CD4-positive, alpha-beta T cell (primary cell): ENCODE results near the gene PLEKHH2. TPM values are rescaled to one million over a fixed set of nuclear protein-coding genes. Genes with fewer than 3 reads are reported as not detected.
A peak's percentile ranks its signal among the peaks of the same experiment; 100 is the strongest.
"Not testable (repeated sequence)": the region's sequence is repeated elsewhere in the genome, so short reads cannot be mapped to it uniquely, and the experiment has no call there.

Experiments used
- ATAC-seq: fragments of 200-7000 bp; cut with Tn5 transposase; one replicate; pipeline ENCODE4 v1.10.0; 2022; ENCODE audit warnings: mild to moderate bottlenecking; ENCODE audit not compliant: poor library complexity
- CTCF ChIA-PET: fragments of 350-600 bp; sonication (Branson Sonifier 250); formaldehyde crosslinking; loops from one replicate; lab custom pipeline; 2021; ENCODE audit warnings: antibody characterized with exemption, inconsistent platforms; lab: Charles Lee
- POLR2A ChIA-PET: fragments of 350-600 bp; sonication (Branson Sonifier 250); formaldehyde crosslinking; loops from one replicate; lab custom pipeline; 2021; ENCODE audit warnings: antibody characterized with exemption, inconsistent platforms; lab: Charles Lee
- DNase-seq, 14 experiments: peaks; one replicate each; pipeline ENCODE4 v3.0.0-alpha.2; 2013 to 2020; ENCODE audit warnings: mixed read lengths in 2 of 14
- H3K27ac ChIP-seq, 2 donors: one replicate each; pipeline versions ENCODE4 v1.5.1 to v1.7.0; 2013; ENCODE audit warnings: low read length in 2 of 2, low read depth in 1 of 2, mild to moderate bottlenecking in 1 of 2
- H3K27me3 ChIP-seq, 2 experiments: 1 replicate in 1 of 2; 2 replicates in 1 of 2; pipeline versions ENCODE4 v1.6.1 to v1.7.0; 2013; ENCODE audit warnings: low read length in 2 of 2, control low read depth in 1 of 2, mild to moderate bottlenecking in 1 of 2, moderate library complexity in 1 of 2; ENCODE audit not compliant: insufficient read depth in 2 of 2, control insufficient read depth in 1 of 2
- H3K36me3 ChIP-seq: one replicate; pipeline ENCODE4 v1.6.1; 2013; ENCODE audit warnings: low read length, control low read depth; ENCODE audit not compliant: insufficient read depth
- H3K4me1 ChIP-seq: one replicate; pipeline ENCODE4 v1.6.1; 2013; ENCODE audit warnings: low read length, control low read depth; ENCODE audit not compliant: insufficient read depth
- H3K4me3 ChIP-seq: one replicate; pipeline ENCODE4 v1.5.1; 2013; ENCODE audit warnings: mild to moderate bottlenecking, low read length, moderate library complexity
- H3K9me3 ChIP-seq, 2 experiments: 1 replicate in 1 of 2; 2 replicates in 1 of 2; pipeline versions ENCODE4 v1.6.1 to v1.7.0; 2013; ENCODE audit warnings: low read length in 2 of 2, mild to moderate bottlenecking in 2 of 2, control low read depth in 1 of 2, moderate library complexity in 1 of 2; ENCODE audit not compliant: control insufficient read depth in 1 of 2, insufficient read depth in 1 of 2
- H3K27ac Mint-ChIP-seq: one replicate; pipeline ENCODE4 v1.8.0; 2020; ENCODE audit warnings: mixed read lengths
- H3K27me3 Mint-ChIP-seq: one replicate; pipeline ENCODE4 v1.8.0; 2021; ENCODE audit warnings: mixed read lengths
- H3K36me3 Mint-ChIP-seq: one replicate; pipeline ENCODE4 v1.8.0; 2021; ENCODE audit warnings: low read depth, mixed read lengths
- H3K4me1 Mint-ChIP-seq: one replicate; pipeline ENCODE4 v1.8.0; 2021; ENCODE audit warnings: low read depth, mixed read lengths
- H3K4me3 Mint-ChIP-seq: one replicate; pipeline ENCODE4 v1.8.0; 2020; ENCODE audit warnings: mild to moderate bottlenecking, mixed read lengths
- H3K9me3 Mint-ChIP-seq: one replicate; pipeline ENCODE4 v1.8.0; 2020; ENCODE audit warnings: mixed read lengths
- CTCF ChIP-seq: fragments of 200-600 bp; IDR thresholded peaks from one replicate; pipeline ENCODE4 v1.8.0; 2022; ENCODE audit warnings: antibody characterized with exemption, mild to moderate bottlenecking
- intact Hi-C, 2 experiments: fragments of 100-400 bp; cut with DNase I in 1 of 2; cut with micrococcal nuclease in 1 of 2; formaldehyde crosslinking; loops; one replicate each; pipeline versions ENCODE4 v1.15.1 to v1.9.0; 2023 to 2025; cut with DNase I, micrococcal nuclease
- total RNA-seq, 174 experiments: library from RNA in 2 of 174; stranded (reverse) in 2 of 174; gene quantifications; one replicate each; pipeline ENCODE4 v1.2.3 and lab custom pipeline; 2021 to 2026

PLEKHH2 gene
- total RNA-seq, 2 experiments from 2014 or later, result 1.6 to 2.7 TPM

- no peak overlapping the region for H3K27ac Mint-ChIP-seq
These were observed 38.7 kb downstream of the PLEKHH2 start for GRCh38 chr2:43675646-43676321.

GRCh38 chr2:43676322-43677050 lies 39.4 kb downstream of the PLEKHH2 start, which contains the start of gene C1GALT1C1L:
Gene C1GALT1C1L, minus strand, starts transcription at chr2:43676429. Its CDS starts 107 bp downstream, at chr2:43676322.
- ChIA-PET CTCF (no interaction called here), POLR2A (no interaction called here)

More at GRCh38 chr2:43675646-43676321, 38.7 kb downstream of the PLEKHH2 start:
- intact Hi-C loops, result no loop called here
- Mint-ChIP-seq H3K9me3 (peaks cover 6% of the 10 kb centered on the region), H3K4me1 (no peaks in the 10 kb centered on the region), H3K27me3 (peaks cover 49% of the 10 kb centered on the region), H3K4me3 (no peak overlapping the region), H3K36me3 (no peaks in the 10 kb centered on the region)
- DNase-seq (no peak), ATAC-seq (no peak)
- no peak overlapping the region for H3K27ac ChIP-seq
- POLR2A ChIA-PET, result no interaction called here
- peaks cover 5% of the 10 kb centered on the region for H3K4me1 ChIP-seq
- peaks cover 0 to 8% of the 10 kb centered on the region in 2 experiments for H3K9me3 ChIP-seq
- CTCF ChIA-PET, result no interaction called here
- H3K36me3 ChIP-seq, result no peaks in the 10 kb centered on the region
- H3K4me3 ChIP-seq, result peak overlapping the region; percentile 31
- no peak for TF ChIP-seq CTCF
- peaks cover 5 to 13% of the 10 kb centered on the region in 2 experiments for H3K27me3 ChIP-seq

GRCh38 chr2:43677783-43678182 lies 40.7 kb downstream of the PLEKHH2 start:
- intact Hi-C loops, CTCF ChIA-PET, H3K4me3 ChIP-seq: not testable (repeated sequence)

More at GRCh38 chr2:43676322-43677050, 39.4 kb downstream of the PLEKHH2 start, which contains the start of gene C1GALT1C1L:
- H3K9me3 ChIP-seq, result peaks cover 0 to 8% of the 10 kb centered on the region in 2 experiments
- TF ChIP-seq CTCF, result no peak
- Mint-ChIP-seq H3K4me3 (peak within 1 kb of the TSS; percentile 43), H3K27ac (no peak within 1 kb of the TSS), H3K9me3 (peaks cover 6% of the 10 kb centered on the region), H3K36me3 (no peaks in the 10 kb centered on the region), H3K27me3 (peaks cover 47% of the 10 kb centered on the region), H3K4me1 (no peaks in the 10 kb centered on the region)
- no peaks in the 10 kb centered on the region for H3K36me3 ChIP-seq
- ATAC-seq (peak; percentile 26), DNase-seq (peak in 6 of 14 experiments; percentile 10 to 36 (median 16))
- H3K4me1 ChIP-seq, result peaks cover 5% of the 10 kb centered on the region
- intact Hi-C loops, result no loop called here
- no peak within 1 kb of the TSS for H3K27ac ChIP-seq
- peak within 1 kb of the TSS; percentile 31 for H3K4me3 ChIP-seq
- H3K27me3 ChIP-seq, result peaks cover 5 to 13% of the 10 kb centered on the region in 2 experiments

More at GRCh38 chr2:43677783-43678182, 40.7 kb downstream of the PLEKHH2 start:
- DNase-seq, H3K4me3 Mint-ChIP-seq, POLR2A ChIA-PET, ATAC-seq, H3K9me3 Mint-ChIP-seq, H3K36me3 ChIP-seq, H3K4me1 Mint-ChIP-seq, H3K9me3 ChIP-seq, H3K27ac Mint-ChIP-seq, H3K4me1 ChIP-seq, H3K27ac ChIP-seq, H3K36me3 Mint-ChIP-seq: not testable (repeated sequence)
- peaks cover 5 to 13% of the 10 kb centered on the region in 2 experiments for H3K27me3 ChIP-seq
- H3K27me3 Mint-ChIP-seq, result peaks cover 35% of the 10 kb centered on the region
